ENCODE data around the gene PTPMT1.

The PTPMT1 gene

GRCh38 chr11:47533690-47534151 is 31.7 kb upstream of the PTPMT1 start:
- no peak for TF ChIP-seq CTCF (IDR thresholded peaks at IDR 0.05; ENCODE audit: low read depth, low read length, missing control alignments)
- H3K4me3 ChIP-seq (ENCODE audit: low read depth, low read length): no peak overlapping the region
- no peak for DNase-seq (ENCODE audit: low read depth)
- in situ Hi-C loops (cut with HindIII; ENCODE audit: low sequenced_read_pairs): no loop called here

- TF ChIP-seq CTCF (IDR thresholded peaks at IDR 0.05; ENCODE audit: low read depth, low read length, missing control alignments): no peak
- H3K4me3 ChIP-seq (ENCODE audit: low read depth, low read length): no peak overlapping the region
- DNase-seq (ENCODE audit: low read depth): no peak
- in situ Hi-C loops (cut with HindIII; ENCODE audit: low sequenced_read_pairs): no loop called here
Observed at GRCh38 chr11:47534704-47535251, 30.6 kb upstream of the PTPMT1 start.

GRCh38 chr11:47536915-47537314 is 28.5 kb upstream of the PTPMT1 start:
- in situ Hi-C loops (cut with HindIII; ENCODE audit: low sequenced_read_pairs): no loop called here
- no peak overlapping the region for H3K4me3 ChIP-seq (ENCODE audit: low read depth, low read length)
- no peak for DNase-seq (ENCODE audit: low read depth)
- no peak for TF ChIP-seq CTCF (IDR thresholded peaks at IDR 0.05; ENCODE audit: low read depth, low read length, missing control alignments)

- no peak overlapping the region for H3K4me3 ChIP-seq (ENCODE audit: low read depth, low read length)
- no peak for TF ChIP-seq CTCF (IDR thresholded peaks at IDR 0.05; ENCODE audit: low read depth, low read length, missing control alignments)
- in situ Hi-C loops (cut with HindIII; ENCODE audit: low sequenced_read_pairs): no loop called here
- no peak for DNase-seq (ENCODE audit: low read depth)
Observed at GRCh38 chr11:47538741-47539565, 26.4 kb upstream of the PTPMT1 start.

- no peak for TF ChIP-seq CTCF (IDR thresholded peaks at IDR 0.05; ENCODE audit: low read depth, low read length, missing control alignments)
- no peak for DNase-seq (ENCODE audit: low read depth)
- in situ Hi-C loops (cut with HindIII; ENCODE audit: low sequenced_read_pairs): no loop called here
- H3K4me3 ChIP-seq (ENCODE audit: low read depth, low read length): no peak overlapping the region
Observed at GRCh38 chr11:47539681-47540039, 25.7 kb upstream of the PTPMT1 start.

GRCh38 chr11:47541070-47541469 is 24.3 kb upstream of the PTPMT1 start:
- in situ Hi-C loops (cut with HindIII; ENCODE audit: low sequenced_read_pairs): no loop called here
- TF ChIP-seq CTCF (IDR thresholded peaks at IDR 0.05; ENCODE audit: low read depth, low read length, missing control alignments): no peak
- no peak overlapping the region for H3K4me3 ChIP-seq (ENCODE audit: low read depth, low read length)
- no peak for DNase-seq (ENCODE audit: low read depth)
